Fibroblast of gingiva (primary cell): ENCODE data around the gene MT1X.

ENCODE experiments used
- DNase-seq: peaks from one replicate; pipeline ENCODE4 v3.0.0-alpha.2; 2011; ENCODE audit warnings: low read depth

Gene MT1X

GRCh38 chr16:56681939-56682702 lies at the start of gene MT1X:
Gene MT1X, plus strand, starts transcription at chr16:56682470. Its CDS starts 71 bp downstream, at chr16:56682541.
- peak; percentile 91 for DNase-seq

DNA sequence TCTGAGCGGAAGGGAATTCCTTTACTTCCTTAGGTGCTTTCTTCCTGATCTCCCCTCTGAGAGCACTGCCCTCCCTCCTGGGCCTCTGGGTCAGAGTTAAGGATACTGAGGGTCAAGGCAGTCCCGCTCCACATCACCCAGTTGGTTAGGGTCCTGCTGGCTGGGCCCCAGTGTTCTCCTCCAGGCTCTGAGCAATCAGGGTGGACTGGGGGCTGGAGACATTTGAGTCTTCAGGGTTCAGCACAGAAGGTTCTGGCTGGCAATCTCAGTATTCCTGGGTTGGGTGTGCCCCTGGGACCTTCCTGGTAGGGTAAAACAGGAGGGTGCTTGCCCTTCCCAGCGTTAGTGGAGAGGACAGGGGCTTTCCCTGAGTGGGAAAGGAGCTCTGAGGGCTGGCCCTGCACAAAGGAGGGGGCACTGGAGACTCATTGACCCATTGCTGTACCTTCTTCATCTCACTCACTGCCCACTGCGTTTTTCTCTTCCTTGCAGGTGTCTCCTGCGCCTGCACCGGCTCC lies 49.4 kb upstream of the MT1X start:
- DNase-seq: no peak

- no peak for DNase-seq
Observed at GRCh38 chr16:56633535-56633934, 48.7 kb upstream of the MT1X start.

DNA sequence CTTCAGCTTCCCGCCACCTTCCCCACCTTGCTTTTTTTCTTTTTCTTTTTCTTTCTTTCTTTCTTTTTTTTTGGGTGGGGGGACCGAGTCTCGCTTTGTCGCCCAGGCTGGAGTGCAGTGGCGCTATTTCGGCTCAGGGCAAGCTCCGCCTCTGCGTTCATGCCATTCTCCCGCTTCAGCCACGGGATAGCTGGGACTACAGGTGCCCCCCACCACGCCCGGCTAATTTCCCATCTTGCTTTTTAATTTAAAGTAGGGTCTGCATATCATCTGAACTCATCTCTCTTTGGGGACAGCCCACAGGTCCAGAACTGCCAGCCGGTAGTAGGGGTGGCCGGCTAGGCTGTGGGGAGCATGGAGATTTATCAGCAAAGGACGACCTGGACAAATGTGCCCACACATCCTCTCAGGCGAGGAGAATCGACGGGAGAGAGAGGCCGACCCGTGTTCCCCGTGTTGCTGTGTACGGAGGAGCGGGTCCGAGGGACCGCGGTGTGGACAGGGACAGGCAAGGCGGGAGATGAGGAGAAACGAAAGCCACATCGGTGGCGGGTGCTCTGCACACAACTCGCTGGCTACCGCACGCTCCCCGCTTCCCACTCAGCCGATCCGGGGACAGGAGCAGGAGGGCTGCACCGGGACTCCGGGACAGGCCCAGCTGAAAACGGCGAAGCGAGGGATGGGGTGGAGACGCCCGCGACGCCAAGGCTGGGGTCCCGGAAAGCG lies 47.4 kb upstream of the MT1X start:
- DNase-seq: no peak

DNA sequence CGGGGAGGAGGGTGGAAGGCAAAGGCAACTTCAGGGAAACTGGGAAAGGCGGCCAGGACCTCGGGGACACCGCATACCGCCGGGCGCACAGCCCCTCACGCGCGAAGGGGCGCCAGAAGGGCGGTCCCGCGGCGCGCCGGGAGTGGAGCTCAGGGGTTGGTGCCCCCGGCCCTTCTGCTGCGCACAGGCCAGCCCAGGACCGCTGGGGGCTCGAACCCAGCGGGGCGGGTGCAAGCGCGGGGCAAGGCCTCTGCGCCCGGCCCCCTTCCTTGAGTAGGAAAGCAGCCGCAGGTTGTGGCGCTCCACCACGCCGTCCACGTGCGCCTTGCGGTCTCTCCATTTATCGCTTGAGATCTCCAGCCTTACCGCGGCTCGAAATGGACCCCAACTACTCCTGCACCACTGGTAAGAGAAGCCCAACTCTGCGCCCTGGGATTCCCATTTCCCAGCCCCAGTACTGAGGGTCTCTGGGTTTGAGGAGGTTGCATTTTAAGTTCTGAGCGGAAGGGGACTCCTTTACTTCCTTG lies 46.8 kb upstream of the MT1X start:
- DNase-seq: no peak

DNA sequence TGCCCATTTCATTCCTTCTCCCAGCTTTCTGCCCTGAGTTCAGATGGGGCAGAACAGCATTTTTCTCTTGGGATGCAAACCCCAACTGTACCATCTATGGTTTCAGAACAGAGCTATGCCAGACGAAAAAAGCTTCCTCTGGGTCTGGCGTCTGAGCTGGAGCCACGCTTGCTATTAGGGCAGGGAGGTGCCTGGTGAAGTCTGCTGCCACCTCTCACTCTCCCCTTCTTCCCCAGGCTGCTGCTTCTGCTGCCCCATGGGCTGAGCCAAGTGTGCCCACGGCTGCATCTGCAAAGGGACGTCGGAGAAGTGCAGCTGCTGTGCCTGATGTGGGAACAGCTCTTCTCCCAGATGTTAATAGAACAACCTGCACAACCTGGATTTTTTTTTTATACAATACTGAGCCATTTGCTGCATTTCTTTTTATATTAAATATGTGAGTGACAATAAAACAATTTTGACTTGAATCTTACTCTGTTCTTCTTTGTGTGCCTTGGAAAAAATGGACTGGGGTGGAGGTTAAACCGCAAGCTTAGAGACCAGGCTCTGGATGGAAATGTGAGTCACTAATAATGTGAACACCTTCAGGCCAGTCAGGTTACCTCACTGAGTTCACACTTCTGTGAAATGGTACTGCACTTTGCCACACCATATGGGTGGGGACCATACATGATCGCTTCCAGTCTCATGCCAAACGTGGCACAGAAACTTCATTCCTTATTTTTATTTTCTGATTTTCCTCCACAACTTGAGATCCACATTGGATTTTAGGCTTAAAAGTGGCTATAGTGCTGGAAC lies 45.5 kb upstream of the MT1X start:
- DNase-seq: no peak

GRCh38 chr16:56637814-56638750 lies 44.2 kb upstream of the MT1X start, which contains the start of gene MT1A:
Gene MT1A, plus strand, starts transcription at chr16:56638666. Its CDS starts 73 bp downstream, at chr16:56638739.
- peak; percentile 62 for DNase-seq

DNA sequence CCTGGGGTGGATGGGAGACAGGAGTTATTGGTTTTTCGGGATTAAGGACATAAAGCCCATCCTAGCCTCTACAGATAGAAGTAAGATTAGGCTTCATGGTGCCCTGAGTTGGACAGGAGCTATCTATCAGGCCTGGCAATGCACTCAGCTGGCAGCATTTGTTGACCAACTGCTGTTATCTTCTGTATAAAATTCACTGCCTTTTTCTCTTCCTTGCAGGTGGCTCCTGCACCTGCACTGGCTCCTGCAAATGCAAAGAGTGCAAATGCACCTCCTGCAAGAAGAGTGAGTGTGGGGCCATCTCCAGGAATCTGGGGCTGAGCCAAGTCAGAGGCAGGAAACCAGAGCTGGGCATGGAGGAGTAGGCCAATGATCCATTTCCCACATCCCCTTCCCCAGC lies 43.2 kb upstream of the MT1X start:
- DNase-seq: no peak

- DNase-seq: no peak
Observed at GRCh38 chr16:56640076-56640475, 42.2 kb upstream of the MT1X start.

DNA sequence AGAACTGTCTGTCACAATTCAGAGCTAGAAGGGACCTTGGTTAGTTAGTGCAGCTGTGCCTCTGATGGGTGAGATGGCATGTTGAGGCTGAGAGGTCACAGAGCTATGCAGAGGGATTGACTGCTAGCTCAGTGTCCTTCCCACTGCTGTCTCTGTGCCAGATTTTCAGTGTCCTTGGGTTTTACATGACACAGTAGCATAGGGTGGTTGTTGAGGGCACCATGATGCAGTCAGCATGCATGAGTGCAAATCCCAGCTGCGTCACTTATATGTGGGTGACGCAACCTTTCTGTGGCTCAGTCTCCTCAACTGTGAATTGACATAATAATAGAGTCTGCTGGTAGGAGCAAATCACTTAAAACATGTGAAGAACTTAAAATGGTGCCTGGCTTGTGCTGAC lies 41.1 kb upstream of the MT1X start:
- DNase-seq: no peak

DNA sequence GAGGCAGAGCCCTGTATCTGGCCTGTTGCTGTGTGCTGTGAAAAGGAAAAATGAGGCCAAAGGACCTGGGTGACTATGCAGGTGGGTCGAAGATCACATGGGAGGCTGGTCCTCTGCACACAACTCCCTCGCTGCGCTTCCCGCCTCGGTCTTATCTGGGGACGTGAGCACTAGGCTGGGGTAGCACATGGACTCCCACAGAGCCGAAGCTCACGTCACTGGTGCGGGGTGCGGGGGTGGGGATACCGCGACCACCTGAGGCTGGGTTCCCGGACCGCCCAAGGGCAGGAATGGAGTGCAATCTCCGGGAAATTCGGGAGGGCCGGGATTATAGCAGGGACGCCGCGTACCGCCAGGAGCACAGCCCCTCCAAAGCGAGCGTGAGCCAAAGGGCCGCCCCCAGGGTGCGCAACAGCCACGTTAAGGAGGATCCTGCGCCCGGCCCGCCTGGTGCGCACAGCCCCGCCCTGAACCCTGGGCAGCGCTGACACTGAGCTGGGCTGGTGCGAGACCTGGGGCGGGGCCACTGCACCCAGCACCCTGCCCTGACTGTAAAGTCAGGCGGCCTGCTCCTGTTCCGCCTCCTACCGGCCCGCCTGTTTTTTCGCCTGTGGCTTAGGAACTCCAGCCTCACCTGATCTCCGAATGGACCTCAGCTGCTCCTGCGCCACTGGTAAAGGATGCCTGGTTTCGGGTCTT lies 39.0 kb upstream of the MT1X start:
- peak; percentile 50 for DNase-seq

GRCh38 chr16:56643833-56644232 lies 38.4 kb upstream of the MT1X start:
- no peak for DNase-seq

GRCh38 chr16:56645311-56645710 lies 37.0 kb upstream of the MT1X start:
- DNase-seq: no peak

DNA sequence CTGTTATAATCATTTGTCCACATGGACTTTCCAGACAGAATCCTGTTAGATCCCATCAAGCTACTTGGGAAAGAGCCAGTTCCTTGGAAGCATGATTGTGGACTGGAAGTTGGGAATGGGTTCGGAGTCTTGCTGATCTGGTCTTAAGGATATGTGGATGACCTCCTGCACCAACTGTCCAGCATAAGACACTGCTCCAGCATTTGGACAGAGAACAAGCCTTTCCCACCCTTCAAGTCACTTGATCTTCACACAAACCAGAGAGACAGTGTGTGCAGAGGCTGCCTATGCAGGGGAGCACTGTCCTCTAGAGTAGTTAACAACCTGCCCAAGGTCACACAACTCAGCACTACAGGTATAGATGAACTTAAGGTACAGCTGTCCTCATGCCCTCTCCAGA lies 36.4 kb upstream of the MT1X start:
- DNase-seq: no peak

GRCh38 chr16:56647641-56648431 lies 34.4 kb upstream of the MT1X start:
- no peak for DNase-seq

DNA sequence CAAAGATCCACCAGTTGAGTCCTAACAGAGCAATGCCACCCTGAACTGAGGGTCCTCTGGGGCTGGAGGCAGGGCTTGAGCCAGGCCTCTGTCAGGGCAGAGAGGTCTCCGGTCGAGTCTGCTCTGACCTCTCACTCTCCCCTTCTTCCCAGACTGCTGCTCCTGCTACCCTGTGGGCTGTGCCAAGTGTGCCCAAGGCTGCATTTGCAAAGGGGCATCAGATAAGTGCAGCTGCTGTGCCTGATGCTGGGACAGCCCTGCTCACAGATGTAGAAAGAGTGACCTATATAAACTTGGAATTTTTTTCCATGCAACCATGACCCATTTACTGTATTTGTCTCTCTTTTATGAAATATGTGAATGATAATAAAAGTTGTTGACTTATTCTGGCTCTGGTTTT lies 33.0 kb upstream of the MT1X start:
- no peak for DNase-seq

DNA sequence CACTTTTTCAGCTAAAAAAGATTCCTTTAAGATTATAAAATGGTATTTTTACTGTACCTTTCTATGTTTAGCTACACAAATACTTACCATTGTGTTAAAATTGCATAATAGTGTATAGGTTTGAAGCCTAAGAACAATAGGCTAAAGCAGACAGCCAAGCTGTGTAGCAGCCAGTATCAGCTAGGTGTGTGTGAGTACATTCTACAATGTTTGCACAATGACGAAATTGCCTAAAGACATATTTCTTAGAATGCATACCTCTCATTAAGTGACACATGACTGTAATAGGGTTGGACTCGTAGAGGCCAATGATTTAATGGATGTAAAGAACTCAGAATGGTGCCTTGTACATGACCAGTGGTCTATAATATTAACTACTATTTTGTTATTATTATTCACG lies 32.5 kb upstream of the MT1X start:
- DNase-seq: no peak

DNA sequence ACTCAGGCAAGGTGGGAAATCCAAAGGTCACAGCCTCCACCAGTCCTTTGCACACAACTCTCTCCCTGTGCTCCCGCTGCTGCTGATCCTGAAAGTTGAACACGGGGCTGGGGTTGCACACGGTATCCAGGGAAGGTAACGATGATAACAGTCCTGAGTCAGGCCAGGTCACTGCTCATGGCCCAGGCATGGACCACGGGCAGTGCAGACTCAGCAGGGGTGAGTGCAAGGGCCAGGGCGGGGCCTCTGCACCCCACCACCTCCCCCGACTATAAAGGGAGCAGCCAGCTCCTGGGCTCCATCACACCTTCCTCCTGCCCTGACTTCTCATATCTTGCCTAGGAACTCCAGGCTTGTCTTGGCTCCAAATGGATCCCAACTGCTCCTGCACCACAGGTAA lies 30.7 kb upstream of the MT1X start, which contains the start of gene MT1B:
Gene MT1B, plus strand, starts transcription at position 301 of the 400 bp plus-strand sequence. Its CDS starts 68 bp downstream, at position 369.
- DNase-seq: no peak

DNA sequence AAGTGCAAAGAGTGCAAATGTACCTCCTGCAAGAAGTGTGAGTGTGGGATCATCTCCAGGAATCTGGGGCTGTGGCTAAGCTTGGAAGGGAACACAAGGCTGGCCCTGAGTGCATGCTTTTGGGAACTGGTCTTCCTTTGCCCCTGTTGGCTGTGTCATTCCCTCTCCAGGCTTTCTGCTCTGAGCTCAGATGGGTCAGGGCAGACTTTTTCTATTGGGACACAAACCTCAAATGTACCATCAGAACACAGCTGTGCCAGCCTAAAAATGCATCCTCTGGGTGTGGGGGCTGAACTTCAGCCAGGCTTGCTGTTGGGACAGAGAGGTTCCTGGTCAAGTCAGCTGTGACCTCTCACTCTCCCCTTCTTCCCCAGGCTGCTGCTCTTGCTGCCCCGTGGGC lies 29.7 kb upstream of the MT1X start:
- DNase-seq: no peak
